GM13976 (cell line): ENCODE measurements around the gene PPA1.
A peak's percentile ranks its signal among the peaks of the same experiment; 100 is the strongest.

Source experiments
- DNase-seq: peaks from one replicate; pipeline ENCODE4 v3.0.0; 2012; ENCODE audit warnings: low spot score
- CTCF ChIP-seq: IDR thresholded peaks from 2 replicates; pipeline ENCODE4 v1.5.1; 2012; ENCODE audit warnings: borderline replicate concordance, mild to moderate bottlenecking; ENCODE audit not compliant: insufficient read depth; ENCODE audit errors: extremely low read depth, missing control alignments, control extremely low read depth
- in situ Hi-C: fragments of 300-500 bp; cut with MboI; formaldehyde crosslinking; loops from one replicate; pipeline ENCODE4 v1.12.0; 2022; ENCODE audit warnings: low sequenced_read_pairs, mixed read lengths, inconsistent platforms; ENCODE audit not compliant: unreplicated experiment

The PPA1 gene

DNA sequence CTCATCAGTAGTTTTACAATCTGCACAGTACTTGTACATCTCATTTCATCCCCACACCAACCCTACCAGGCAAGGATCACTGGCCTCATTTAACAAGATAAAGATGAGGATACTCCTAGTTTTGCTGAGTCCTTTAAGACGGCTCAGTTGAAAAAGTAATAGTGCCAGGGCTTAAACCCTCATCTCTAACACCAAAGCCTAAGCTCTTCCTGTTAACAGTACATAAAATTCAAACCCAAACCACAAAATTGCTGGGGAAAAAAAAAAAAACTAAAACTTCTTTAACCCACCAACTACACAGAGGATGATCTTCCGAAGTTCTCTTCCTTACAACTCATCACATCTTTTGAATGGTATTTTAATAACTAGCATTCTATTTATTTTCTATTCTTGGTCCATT, 64.2 kb downstream of the PPA1 start:
- TF ChIP-seq CTCF, result no peak
- in situ Hi-C loops, result no loop called here
- DNase-seq, result no peak

DNA sequence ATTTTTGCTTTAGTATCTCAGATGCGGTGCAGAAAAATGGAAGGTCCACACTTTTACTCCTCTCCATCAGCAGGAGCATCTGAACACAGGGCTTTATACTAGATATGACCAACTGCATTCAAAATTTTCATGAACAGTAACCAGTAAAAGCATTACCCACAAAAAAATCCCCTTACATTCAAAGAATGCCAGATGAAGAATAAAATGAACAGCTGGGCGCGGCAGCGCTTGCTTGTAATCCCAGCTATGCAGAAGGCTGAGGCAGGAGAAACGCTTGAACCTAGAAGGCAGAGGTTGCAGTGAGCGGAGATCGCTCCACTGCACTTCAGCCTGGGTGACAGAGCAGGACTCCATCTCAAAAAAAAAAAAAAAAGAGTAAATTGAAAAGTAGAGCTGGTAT, 66.0 kb downstream of the PPA1 start:
- DNase-seq, result no peak
- TF ChIP-seq CTCF, result no peak
- in situ Hi-C loops, result no loop called here

DNA sequence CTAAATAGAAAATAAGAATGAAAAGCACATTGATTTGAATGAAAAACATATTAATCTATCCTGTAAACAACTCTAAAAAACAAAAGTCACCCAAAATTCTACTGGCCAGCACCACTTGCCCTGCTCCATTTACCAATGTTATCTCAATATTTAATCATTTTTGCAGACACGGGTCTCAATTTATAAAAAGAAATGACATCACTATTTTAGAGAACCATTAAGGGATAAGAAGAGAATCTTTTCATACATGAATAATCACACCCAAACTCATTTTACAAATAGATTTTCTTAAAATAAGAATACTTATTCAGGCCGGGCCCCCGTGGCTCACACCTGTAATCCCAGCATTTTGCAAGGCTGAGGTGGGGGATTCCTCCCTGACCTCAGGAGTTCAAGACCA, 66.8 kb downstream of the PPA1 start:
- in situ Hi-C loops, result no loop called here
- no peak for TF ChIP-seq CTCF

DNA sequence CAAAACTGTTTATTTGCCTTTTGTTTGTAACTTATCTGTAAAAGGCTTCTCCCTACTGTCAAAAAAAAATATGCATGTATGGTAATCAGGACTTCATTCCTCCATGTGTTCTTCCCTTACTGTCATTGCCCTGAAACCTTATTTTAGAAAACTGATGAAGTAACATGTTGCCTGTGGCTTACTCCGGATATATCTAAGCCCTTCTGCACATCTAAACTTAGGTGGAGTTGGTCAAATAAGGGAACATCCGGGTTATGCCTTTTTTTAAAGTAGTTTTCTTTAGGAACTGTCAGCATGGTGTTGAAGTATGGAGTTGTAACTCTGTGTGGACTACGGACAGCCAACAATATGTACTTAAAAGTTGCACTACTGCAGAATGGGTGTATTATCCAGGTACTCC, 69.1 kb downstream of the PPA1 start:
- no peak for TF ChIP-seq CTCF
- peak; percentile 38 for DNase-seq
- in situ Hi-C loops, result no loop called here

More for the DNA sequence above, 66.8 kb downstream of the PPA1 start:
- no peak for DNase-seq

DNA sequence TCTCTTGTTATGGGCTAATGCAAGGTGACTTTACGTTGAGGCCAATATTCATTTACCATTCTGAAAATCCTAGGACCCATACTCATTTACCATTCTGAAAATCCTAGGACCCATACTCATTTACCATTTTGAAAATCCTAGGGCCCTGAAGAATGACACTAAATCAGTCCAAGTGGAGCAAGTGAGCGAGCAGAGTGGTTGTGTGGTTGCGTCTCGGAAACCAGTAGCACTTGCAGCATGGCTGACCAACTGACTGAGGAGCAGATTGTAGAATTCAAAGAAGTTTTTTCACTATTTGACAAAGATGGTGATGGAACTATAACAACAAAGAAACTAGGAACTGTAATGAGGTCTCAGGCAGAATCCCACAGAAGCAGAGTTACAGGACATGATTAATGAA, 69.8 kb downstream of the PPA1 start:
- DNase-seq, result no peak
- in situ Hi-C loops, result no loop called here
- no peak for TF ChIP-seq CTCF

GRCh38 chr10:70162892-70163201, 70.4 kb downstream of the PPA1 start:
- TF ChIP-seq CTCF, result no peak
- in situ Hi-C loops, result no loop called here

GRCh38 chr10:70162151-70162891, 70.9 kb downstream of the PPA1 start:
- in situ Hi-C loops, result no loop called here
- DNase-seq, result no peak
- TF ChIP-seq CTCF, result no peak

More at GRCh38 chr10:70162892-70163201, 70.4 kb downstream of the PPA1 start:
- DNase-seq, result peak; percentile 74
